GM18873 (cell line): ENCODE data around the gene FABP7.
A peak's percentile ranks its signal among the peaks of the same experiment; 100 is the strongest.

Experiments
- ATAC-seq: cut with Tn5 transposase; IDR thresholded peaks from one replicate; pipeline ENCODE4 v1.9.1; 2021; ENCODE audit warnings: mild to moderate bottlenecking, moderate library complexity, moderate number of reproducible peaks; ENCODE audit not compliant: unreplicated experiment, low FRiP score

FABP7 gene

DNA sequence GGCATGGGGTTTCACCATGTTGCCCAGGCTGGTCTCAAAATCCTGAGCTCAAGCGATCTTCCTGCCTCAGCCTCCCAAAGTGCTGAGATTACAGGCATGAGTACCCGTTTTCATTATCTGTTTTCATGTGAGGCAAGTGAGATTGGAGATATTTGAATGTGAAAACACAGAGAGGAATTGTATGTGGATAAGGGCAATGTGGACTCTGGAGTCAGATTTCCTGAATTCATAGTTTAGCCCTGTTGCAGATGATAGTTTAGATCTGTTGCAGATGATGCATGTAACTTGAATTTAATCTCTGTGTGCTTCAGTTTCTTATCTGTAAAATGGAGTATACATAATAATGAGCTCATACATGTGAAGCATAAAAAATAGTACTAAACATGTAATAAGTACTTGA, 13.2 kb downstream of the FABP7 start:
- no peak for ATAC-seq

DNA sequence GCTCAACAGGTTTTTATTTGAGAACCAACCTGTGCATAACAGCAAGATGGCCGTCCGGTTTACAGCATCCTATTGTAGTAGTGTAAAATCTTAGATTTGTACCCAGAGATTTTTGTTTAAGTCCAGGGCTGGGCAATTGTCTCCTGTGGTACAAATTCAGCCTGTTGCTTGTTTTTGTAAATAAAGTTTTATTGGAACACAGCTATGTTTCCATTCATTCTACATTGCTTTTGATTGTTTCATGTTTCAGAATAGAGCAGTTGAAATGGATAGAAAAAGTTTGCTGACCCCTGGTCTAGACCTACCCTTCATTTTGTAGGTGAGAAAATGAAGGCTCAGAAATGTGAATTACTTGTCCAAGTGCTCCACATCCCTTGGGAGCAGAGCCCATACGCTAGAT, 18.0 kb downstream of the FABP7 start:
- no peak for ATAC-seq

DNA sequence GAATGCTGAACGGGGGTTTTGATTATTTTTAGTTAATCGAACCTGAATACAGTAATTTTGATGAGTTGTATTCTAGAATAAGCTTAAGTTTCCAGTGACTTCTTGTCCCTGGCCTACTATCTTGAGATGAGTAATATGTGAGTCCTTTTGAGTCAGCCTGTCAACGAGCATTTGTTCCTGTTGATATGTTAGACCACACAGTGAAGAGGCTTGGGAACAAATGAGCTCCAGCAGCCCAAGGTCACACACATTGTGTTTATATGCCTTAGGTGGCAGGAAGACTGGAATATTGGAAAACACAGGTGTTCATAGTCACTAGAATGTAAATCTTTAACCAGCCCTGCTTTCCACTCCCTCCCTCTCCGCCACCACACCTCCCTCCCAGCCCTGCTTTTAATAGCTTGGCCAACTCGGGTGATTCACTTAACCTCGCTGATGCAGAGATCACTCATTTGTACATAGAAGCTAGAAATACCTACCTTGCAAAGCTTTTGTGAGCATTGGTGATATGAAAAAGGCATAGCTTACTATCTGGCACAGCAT, 18.7 kb downstream of the FABP7 start:
- peak; percentile 94 for ATAC-seq

GRCh38 chr6:122799140-122799745, 19.7 kb downstream of the FABP7 start:
- ATAC-seq, result no peak

- ATAC-seq, result no peak
These were observed 20.6 kb downstream of the FABP7 start for GRCh38 chr6:122799916-122800686.

- no peak for ATAC-seq
These were observed 21.4 kb downstream of the FABP7 start for GRCh38 chr6:122800906-122801305.

GRCh38 chr6:122801397-122801796, 21.9 kb downstream of the FABP7 start:
- no peak for ATAC-seq

DNA sequence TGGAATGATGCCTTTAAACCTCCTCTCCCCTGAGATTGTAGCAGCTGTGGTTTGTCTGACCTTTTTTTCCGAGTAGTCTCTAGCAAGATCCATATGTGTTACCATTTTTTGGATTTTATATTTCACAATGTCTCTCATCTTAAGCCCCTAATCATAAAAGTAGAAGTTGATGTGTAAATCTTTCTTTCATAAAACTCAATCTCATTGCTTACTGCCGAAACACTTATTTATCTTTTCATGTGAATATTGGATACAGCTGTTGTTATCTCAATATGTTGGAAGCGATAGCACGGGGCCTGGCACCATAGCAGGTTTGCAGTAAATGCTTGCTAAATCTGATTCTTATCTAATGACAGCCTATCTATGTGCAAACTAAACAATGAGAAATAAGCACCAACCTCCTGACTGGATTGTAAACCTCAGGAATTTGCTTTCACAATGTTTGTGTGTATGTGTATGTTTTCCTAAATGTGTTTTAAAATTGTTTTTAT, 23.7 kb downstream of the FABP7 start:
- ATAC-seq, result no peak

- no peak for ATAC-seq
These were observed 25.5 kb downstream of the FABP7 start for GRCh38 chr6:122804962-122805485.

DNA sequence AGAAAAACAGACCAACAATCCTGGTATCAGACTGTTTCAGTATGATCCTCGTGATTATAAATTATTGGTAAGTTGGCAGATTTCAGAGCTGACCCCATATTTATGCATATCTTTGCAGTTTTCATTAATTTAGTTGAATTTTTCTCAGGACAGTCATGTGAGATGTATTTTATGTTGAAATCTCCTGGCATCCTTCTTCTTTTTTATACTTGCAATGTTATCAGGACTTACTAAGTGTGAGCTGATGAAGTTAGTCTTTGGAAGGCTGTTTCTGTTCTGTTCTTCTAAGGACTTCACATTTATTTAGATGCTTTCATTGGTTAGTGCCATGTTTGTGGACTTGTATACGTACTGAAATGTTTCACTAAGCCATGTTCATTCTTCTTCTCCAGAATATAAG, 26.8 kb downstream of the FABP7 start:
- ATAC-seq, result no peak

- ATAC-seq, result no peak
These were observed 28.8 kb downstream of the FABP7 start for GRCh38 chr6:122808121-122808885.

DNA sequence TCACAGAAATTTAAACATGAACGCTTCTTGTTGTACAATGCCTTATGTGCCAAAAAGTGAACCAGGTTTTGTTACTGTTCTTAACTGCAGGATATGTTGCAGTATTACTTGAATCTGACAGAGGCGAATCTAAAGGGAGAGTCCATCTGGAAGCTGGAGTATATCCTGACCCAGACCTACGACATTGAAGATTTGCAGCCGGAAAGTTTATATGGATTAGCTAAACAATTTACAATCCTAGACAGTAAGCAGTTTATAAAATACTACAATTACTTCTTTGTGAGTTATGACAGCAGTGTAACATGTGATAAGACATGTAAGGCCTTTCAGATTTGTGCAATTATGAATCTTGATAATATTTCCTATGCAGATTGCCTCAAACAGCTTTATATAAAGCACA, 29.5 kb downstream of the FABP7 start:
- no peak for ATAC-seq

DNA sequence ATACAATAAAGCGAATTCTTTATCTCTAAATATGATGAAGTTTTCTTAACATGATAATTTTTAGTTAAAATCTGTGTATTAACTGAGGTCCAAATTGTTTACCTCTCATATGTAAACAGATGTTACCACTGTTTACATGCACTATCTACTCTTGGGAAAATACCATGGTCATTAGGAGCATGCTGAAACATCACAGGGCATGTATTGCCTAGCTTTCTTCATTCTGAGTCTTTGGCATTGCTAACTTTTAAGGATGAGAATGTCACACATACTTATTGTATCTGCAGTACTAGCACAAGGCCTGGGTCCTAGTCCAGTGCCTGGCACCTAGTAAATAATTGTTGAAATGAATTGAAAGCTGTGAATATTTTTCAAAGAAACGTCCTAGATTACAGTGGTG, 30.2 kb downstream of the FABP7 start:
- ATAC-seq, result no peak

DNA sequence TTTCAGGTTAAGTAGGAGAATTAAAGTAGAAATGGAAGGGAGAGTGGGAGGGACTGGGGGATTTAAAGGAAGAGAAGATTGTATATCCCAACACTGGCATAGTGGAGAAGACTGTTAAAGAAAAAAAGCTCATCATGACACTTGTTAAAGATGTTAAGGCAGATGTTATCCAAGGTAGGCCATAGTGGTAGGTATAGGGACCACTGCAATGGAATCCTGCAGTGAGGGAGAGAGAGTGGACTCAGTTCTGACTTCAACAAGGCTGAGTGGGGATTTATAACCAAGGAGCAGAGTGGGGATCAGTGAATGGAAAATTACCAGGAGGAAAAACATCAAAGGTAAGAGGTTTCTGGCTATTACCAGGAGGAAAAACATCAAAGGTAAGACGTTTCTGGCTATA, 30.7 kb downstream of the FABP7 start:
- no peak for ATAC-seq

DNA sequence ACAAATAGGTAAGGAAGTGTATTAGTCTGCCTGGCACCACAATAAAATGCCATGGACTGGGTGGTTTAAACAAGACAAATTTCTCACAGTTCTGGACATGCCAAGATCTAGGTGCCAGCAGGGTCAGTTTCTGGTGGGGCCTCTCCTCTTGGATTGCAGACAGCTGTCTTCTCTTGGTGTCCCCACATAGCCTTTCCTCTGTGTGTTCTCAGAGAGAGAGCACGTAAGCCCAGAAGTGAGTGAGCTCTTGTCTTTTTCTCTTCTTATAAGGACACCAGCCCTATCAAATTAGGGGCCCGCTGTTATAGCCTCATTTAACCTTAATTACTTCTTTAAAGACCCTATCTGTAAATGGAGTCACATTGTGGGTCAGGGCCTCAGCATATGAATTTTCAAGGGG, 37.8 kb downstream of the FABP7 start:
- no peak for ATAC-seq

DNA sequence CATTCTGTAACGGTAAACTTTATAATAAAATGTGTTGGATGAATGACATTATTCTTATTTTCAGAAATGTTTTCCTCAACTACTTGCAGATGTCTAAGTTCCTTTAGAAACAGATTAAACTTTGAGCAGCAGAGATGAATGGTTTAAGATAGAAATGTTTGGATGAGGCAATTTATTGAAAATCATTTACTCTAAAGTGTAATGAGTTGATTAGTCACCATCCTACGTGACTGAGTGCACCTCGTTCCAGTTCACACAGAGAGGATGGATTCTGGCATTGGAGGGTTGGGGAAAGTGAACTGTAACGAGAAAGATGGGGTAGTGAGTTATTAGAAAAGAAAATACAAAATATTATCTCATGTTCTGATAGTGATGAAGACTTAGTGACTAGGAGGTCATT, 38.2 kb downstream of the FABP7 start:
- ATAC-seq, result no peak

DNA sequence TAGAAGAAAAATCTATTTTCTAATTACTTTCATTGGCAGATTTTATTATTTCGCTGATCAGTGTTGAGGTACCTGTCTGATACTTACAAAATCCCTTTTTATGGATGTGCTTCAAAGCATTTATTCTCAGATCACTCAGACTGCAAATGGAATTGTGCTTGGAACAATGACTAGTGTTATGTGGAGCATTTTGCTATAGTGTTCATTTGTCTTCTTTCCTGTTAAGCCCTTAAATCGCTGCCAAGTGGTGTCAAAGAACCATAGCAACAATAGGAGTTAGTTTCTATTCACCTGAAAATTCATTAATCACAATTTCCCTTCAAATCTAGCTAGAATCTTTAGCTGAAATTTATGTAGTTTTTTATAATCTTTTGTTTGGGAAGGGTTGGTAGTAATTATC, 39.4 kb downstream of the FABP7 start:
- ATAC-seq, result no peak

GRCh38 chr6:122821095-122821494, 41.6 kb downstream of the FABP7 start:
- no peak for ATAC-seq

GRCh38 chr6:122825163-122825562, 45.6 kb downstream of the FABP7 start:
- ATAC-seq, result no peak

GRCh38 chr6:122829456-122829855, 49.9 kb downstream of the FABP7 start:
- ATAC-seq, result no peak

- ATAC-seq, result no peak
These were observed 52.0 kb downstream of the FABP7 start for GRCh38 chr6:122831511-122831910.
